22Rv1 (cell line): Measurements from ENCODE around the gene IGLON5.

Experiments used
- H3K27ac ChIP-seq: fragments of 450-650 bp; 2 replicates; pipeline ENCODE4 v1.5.1; 2017
- ZFX ChIP-seq: fragments of 450-650 bp; IDR thresholded peaks from 2 replicates; pipeline ENCODE4 v1.6.1; 2017; ENCODE audit warnings: antibody characterized with exemption, borderline replicate concordance
- TF ChIP-seq, protein P1 (sequence below): fragments of 450-650 bp; IDR thresholded peaks from 2 replicates; pipeline ENCODE4 v1.5.1; 2017; ENCODE audit warnings: mild to moderate bottlenecking

The IGLON5 gene

DNA sequence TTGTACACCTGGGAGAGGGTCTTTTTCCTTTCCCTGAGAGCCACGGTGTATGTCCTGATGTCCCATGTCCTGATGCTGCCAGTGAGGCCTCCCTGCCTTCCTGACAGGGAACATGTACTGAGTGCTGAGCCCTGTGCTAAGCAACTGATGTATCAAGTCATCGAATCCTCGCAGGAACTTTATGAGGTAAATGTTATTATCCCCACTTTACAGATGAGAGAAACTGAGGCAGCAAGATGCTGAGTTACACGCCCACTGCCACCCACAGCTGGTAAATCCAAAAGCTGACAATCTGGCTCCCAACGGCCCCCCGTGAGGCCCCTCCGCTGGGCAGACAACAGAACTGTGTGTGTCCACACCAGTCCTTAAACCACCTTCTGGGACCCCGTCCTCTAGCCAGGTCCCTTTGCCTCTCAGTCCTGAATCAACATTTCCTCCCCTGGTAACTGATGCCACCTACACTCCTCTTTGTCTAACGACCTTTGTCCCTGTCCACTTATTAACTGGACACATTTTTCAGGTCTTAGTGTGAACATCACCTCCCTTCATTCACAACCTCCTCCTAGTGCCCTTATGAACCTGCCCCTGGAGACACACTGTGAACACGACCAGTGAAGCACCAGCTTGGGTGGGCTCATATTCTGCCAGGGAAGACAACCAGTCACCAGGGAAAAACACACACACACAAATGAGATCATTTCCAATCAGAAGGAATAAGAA, 35.9 kb downstream of the IGLON5 start:
- no peak for TF ChIP-seq ZFX
- TF ChIP-seq, protein P1, sequence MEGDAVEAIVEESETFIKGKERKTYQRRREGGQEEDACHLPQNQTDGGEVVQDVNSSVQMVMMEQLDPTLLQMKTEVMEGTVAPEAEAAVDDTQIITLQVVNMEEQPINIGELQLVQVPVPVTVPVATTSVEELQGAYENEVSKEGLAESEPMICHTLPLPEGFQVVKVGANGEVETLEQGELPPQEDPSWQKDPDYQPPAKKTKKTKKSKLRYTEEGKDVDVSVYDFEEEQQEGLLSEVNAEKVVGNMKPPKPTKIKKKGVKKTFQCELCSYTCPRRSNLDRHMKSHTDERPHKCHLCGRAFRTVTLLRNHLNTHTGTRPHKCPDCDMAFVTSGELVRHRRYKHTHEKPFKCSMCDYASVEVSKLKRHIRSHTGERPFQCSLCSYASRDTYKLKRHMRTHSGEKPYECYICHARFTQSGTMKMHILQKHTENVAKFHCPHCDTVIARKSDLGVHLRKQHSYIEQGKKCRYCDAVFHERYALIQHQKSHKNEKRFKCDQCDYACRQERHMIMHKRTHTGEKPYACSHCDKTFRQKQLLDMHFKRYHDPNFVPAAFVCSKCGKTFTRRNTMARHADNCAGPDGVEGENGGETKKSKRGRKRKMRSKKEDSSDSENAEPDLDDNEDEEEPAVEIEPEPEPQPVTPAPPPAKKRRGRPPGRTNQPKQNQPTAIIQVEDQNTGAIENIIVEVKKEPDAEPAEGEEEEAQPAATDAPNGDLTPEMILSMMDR, result no peak

DNA sequence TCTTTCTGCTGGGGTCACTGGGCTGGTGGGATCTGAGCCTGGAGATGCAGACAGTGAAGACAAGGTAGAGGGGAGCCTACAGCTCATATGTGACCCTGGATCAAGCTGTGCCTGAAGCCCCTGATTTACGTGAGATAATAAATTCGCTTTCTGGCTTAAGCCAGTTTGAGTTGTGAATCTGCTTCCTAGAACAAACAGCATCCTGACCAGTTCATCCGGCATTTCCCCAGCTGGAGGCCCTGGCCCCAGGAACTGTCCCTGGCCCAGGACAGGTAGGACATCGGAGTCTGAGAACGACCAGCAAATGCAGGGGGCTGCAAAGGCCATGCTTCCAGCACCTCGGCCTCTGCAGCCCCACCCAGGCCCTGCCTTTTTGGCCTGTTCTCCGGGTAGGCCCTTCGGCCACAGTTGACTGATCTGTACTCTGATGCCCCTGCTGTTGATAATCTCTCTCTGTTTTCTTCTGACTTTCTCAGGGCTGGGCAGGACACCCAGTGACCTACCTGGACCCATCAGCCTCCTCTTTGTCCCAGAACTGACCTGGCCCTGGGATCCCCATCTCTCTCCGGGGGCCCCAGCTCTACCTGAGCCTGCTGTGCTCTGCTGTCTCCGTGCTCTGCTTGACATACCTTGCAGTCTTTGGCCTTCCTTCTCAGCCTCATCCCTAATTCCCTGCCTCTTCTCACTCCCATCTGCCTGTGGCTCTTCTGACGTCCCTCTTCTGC, 40.0 kb downstream of the IGLON5 start:
- TF ChIP-seq, protein P1, result no peak
- TF ChIP-seq ZFX, result no peak
- no peak overlapping the region for H3K27ac ChIP-seq

More for the DNA sequence above, 35.9 kb downstream of the IGLON5 start:
- H3K27ac ChIP-seq, result no peak overlapping the region

DNA sequence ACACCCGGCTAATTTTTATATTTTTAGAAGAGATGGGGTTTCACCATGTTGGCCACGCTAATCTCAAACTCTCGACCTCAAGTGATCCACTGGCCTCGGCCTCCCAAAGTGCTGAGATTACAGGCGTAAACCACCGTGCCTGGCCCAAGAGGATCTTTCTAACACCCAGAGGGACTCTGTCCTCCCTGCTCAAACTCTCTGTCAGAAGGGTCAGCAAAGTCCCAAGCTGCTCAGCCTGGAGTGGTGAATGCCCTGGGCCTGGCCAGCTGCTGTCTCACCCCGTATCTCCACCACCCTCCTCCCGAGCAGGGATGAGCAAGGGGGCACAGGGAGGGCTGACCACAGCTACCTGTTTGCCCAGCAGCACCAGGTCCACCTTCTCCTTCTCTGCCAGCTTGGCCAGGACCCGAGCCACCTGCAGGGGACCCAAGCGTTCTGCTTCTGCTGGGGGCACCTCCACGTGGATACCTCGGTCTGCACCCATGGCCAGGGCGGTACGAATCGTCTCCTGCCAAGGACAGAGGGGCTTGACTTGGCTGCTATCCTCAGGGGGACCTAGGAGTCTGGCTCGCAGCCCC, 41.4 kb downstream of the IGLON5 start:
- no peak for TF ChIP-seq ZFX
- TF ChIP-seq, protein P1, result no peak
- no peak overlapping the region for H3K27ac ChIP-seq

DNA sequence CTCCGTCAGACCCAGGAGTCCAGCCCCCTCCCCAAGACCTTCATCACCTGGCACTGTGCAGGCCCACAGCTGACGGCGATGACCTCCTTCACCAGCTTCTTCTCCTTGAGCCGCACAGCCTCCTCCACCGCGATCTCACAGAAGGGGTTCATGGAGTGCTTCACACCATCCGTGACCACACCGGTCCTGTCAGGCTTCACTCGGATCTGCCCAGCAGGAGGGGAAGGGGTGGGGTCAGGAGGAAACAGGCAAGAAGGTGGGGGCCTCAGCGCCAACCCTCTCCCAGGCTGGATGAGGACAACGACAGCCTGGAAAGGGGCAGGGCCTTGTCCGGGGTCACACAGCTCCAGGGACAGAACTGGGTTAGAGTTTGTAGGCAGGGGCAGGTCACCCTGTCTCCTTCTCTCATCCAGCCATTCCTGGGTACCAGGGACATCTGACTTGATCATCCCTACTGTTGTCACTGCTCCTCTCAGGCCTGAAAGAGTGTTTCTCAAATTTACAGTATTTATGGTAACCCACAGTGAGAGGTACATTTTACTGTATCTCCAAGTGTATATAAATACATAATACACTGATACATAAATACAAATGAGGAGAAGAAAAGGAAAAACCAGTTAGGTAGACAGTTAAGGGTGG, 42.8 kb downstream of the IGLON5 start:
- no peak overlapping the region for H3K27ac ChIP-seq

DNA sequence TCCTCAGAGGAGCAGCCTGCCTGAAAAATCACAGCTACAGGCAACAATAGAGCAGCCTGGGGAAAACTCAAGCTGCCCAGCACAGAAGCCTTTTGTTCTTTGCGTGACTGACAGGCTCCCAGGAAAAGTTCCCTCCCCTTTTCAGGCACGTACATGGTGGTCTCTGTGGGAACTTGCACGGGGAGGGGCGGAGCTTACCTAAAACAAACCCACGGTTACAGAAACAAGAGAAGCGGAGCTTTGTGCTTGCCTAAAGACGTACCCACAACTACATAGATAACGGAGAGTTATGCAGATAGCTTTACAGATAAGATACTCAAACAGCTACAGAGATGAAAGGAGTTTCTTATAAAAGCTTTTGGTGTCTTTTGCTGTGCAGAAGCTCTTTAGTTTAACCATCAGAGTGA, 43.3 kb downstream of the IGLON5 start:
- TF ChIP-seq, protein P1, result no peak
- no peak for TF ChIP-seq ZFX
- no peak overlapping the region for H3K27ac ChIP-seq

More for the DNA sequence above, 42.8 kb downstream of the IGLON5 start:
- TF ChIP-seq, protein P1, result no peak
- TF ChIP-seq ZFX, result no peak

DNA sequence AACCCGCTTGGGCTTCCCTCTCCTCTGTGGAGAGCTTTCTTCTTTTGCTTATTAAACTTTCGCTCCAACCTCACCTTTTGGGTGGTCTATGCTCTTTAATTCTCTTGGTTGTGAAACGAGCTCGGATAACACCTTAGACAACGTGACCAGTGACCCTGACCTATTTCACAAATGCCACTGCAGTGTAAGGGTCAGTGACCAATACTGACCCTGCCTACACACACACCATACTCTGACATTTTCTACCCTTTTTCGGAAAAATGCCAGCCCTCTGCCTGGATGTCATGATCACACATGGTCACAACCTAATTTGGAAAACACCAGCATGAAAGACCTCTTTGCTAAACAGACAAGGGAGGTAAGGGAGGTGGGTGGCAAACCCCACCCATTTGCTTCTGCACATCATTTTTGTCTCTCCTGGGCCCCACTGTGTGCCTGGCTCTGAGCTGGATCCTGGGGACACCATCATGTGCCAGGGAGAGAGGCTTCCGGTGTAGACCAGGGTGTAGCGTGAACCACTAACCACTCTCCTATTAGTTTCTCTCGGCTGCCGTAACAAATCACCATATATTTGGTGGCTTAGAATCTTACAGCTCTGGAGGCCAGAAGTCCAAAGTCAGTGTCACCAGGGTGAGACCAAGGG, 44.8 kb downstream of the IGLON5 start:
- H3K27ac ChIP-seq, result no peak overlapping the region
- TF ChIP-seq, protein P1, result no peak
- no peak for TF ChIP-seq ZFX
